Measurements from ENCODE around the gene CPNE2. TPM values are rescaled to one million over a fixed set of nuclear protein-coding genes. Genes with fewer than 3 reads are reported as not detected.

Gene CPNE2
- polyA plus RNA-seq, 1 donor (not counting 4 experiments of a cell fraction or from before 2014, with no cell fraction given): 26.5 TPM

- Histone ChIP-seq H3K9ac (ENCODE audit: control insufficient read depth, extremely low read depth, insufficient read depth, low read length) (no peak overlapping the region), H3K9me3 (ENCODE audit: control insufficient read depth, low read depth, low read length) (no peaks in the 10 kb centered on the region), H3K9me1 (ENCODE audit: control insufficient read depth, extremely low read depth, insufficient read depth, low read length) (peaks cover 5% of the 10 kb centered on the region), H3K4me3 (ENCODE audit: control insufficient read depth in 2 of 3, extremely low read depth in 1 of 3, insufficient read depth in 2 of 3, low read depth in 1 of 3, low read length in 3 of 3) (no peak overlapping the region), H3K27ac (ENCODE audit: control insufficient read depth, insufficient read depth, low read length) (no peak overlapping the region), H3K4me1 (ENCODE audit: control insufficient read depth, extremely low read depth, insufficient read depth, low read length) (peaks cover 16% of the 10 kb centered on the region), H2AFZ (ENCODE audit: control insufficient read depth, low read length) (no peak overlapping the region), H4K20me1 (ENCODE audit: control insufficient read depth, extremely low read depth, insufficient read depth, low read length) (no peaks in the 10 kb centered on the region), H3K79me2 (ENCODE audit: control insufficient read depth, insufficient read depth, low read length) (no peaks in the 10 kb centered on the region), H3K27me3 (ENCODE audit: control insufficient read depth, extremely low read depth, insufficient read depth, low read length) (no peaks in the 10 kb centered on the region), H3K4me2 (ENCODE audit: control insufficient read depth, extremely low read depth, insufficient read depth, low read depth, low read length) (no peak overlapping the region), H3K36me3 (ENCODE audit: control insufficient read depth in 2 of 2, extremely low read depth in 1 of 2, insufficient read depth in 2 of 2, low read length in 2 of 2) (peaks cover 6 to 8% of the 10 kb centered on the region in 2 experiments)
- DNase-seq (ENCODE audit: low read depth, low spot score) (no peak), FAIRE-seq (no peak)
- dilution Hi-C loops (cut with MboI; ENCODE audit: extremely low pct_ligation_motif_present, low sequenced_read_pairs): no loop called here
- TF ChIP-seq EZH2 (IDR thresholded peaks at IDR 0.05; ENCODE audit: low read length) (no peak), CTCF (optimal IDR thresholded peaks at IDR 0.05 in 1 of 3, IDR thresholded peaks at IDR 0.05 in 1 of 3, conservative IDR thresholded peaks at IDR 0.05 in 1 of 3; ENCODE audit: extremely low read depth in 1 of 3, insufficient read depth in 2 of 3, low read length in 3 of 3) (no peak)
Observed at GRCh38 chr16:57148481-57148880, 56.1 kb downstream of the CPNE2 start.

GRCh38 chr16:57149391-57149790 is 57.0 kb downstream of the CPNE2 start:
- H3K9me1 ChIP-seq (ENCODE audit: control insufficient read depth, extremely low read depth, insufficient read depth, low read length): peaks cover 5% of the 10 kb centered on the region
- no peaks in the 10 kb centered on the region for H3K9me3 ChIP-seq (ENCODE audit: control insufficient read depth, low read depth, low read length)
- H3K36me3 ChIP-seq (ENCODE audit: control insufficient read depth in 2 of 2, extremely low read depth in 1 of 2, insufficient read depth in 2 of 2, low read length in 2 of 2): peaks cover 12 to 15% of the 10 kb centered on the region in 2 experiments
- no peaks in the 10 kb centered on the region for H3K79me2 ChIP-seq (ENCODE audit: control insufficient read depth, insufficient read depth, low read length)
- H3K4me1 ChIP-seq (ENCODE audit: control insufficient read depth, extremely low read depth, insufficient read depth, low read length): peaks cover 16% of the 10 kb centered on the region
- no peak overlapping the region for H3K4me3 ChIP-seq (ENCODE audit: control insufficient read depth in 2 of 3, extremely low read depth in 1 of 3, insufficient read depth in 2 of 3, low read depth in 1 of 3, low read length in 3 of 3)
- FAIRE-seq (no peak), DNase-seq (ENCODE audit: low read depth, low spot score) (no peak)
- no peak overlapping the region for H3K27ac ChIP-seq (ENCODE audit: control insufficient read depth, insufficient read depth, low read length)
- H3K27me3 ChIP-seq (ENCODE audit: control insufficient read depth, extremely low read depth, insufficient read depth, low read length): no peaks in the 10 kb centered on the region
- dilution Hi-C loops (cut with MboI; ENCODE audit: extremely low pct_ligation_motif_present, low sequenced_read_pairs): no loop called here
- no peak overlapping the region for H2AFZ ChIP-seq (ENCODE audit: control insufficient read depth, low read length)
- no peak overlapping the region for H3K9ac ChIP-seq (ENCODE audit: control insufficient read depth, extremely low read depth, insufficient read depth, low read length)
- TF ChIP-seq CTCF (optimal IDR thresholded peaks at IDR 0.05 in 1 of 3, IDR thresholded peaks at IDR 0.05 in 1 of 3, conservative IDR thresholded peaks at IDR 0.05 in 1 of 3; ENCODE audit: extremely low read depth in 1 of 3, insufficient read depth in 2 of 3, low read length in 3 of 3) (no peak), EZH2 (IDR thresholded peaks at IDR 0.05; ENCODE audit: low read length) (no peak)
- H3K4me2 ChIP-seq (ENCODE audit: control insufficient read depth, extremely low read depth, insufficient read depth, low read depth, low read length): no peak overlapping the region
- no peaks in the 10 kb centered on the region for H4K20me1 ChIP-seq (ENCODE audit: control insufficient read depth, extremely low read depth, insufficient read depth, low read length)

Data from keratinocyte (primary cell).